CD8-positive, alpha-beta memory T cell (primary cell): ENCODE data around the gene PTGR3. TPM values are rescaled to one million over a fixed set of nuclear protein-coding genes. Genes with fewer than 3 reads are reported as not detected.
A peak's percentile ranks its signal among the peaks of the same experiment; 100 is the strongest.
"Not testable (repeated sequence)": the region's sequence is repeated elsewhere in the genome, so short reads cannot be mapped to it uniquely, and the experiment has no call there.

Source experiments
- CTCF ChIA-PET: fragments of 350-600 bp; sonication (Branson Sonifier 250); formaldehyde crosslinking; loops from one replicate; lab custom pipeline; 2021; ENCODE audit warnings: antibody characterized with exemption; lab: Charles Lee
- POLR2A ChIA-PET: fragments of 350-600 bp; sonication (Branson Sonifier 250); formaldehyde crosslinking; loops from one replicate; lab custom pipeline; 2021; ENCODE audit warnings: antibody characterized with exemption; lab: Charles Lee
- DNase-seq, 5 donors: peaks; one replicate each; pipeline versions ENCODE4 v3.0.0 to v3.0.0-alpha.2; 2020 to 2022; ENCODE audit warnings: mixed read lengths in 1 of 5
- H3K27ac ChIP-seq: one replicate; pipeline ENCODE4 v1.7.0; 2013; ENCODE audit warnings: low read depth, mild to moderate bottlenecking, low read length, moderate library complexity
- H3K27me3 ChIP-seq: 2 replicates; pipeline ENCODE4 v1.7.0; 2013; ENCODE audit warnings: low read length, mild to moderate bottlenecking; ENCODE audit not compliant: insufficient read depth, poor library complexity, severe bottlenecking
- H3K36me3 ChIP-seq: 2 replicates; pipeline ENCODE4 v1.7.0; 2013; ENCODE audit warnings: mild to moderate bottlenecking, low read length, moderate library complexity; ENCODE audit not compliant: insufficient read depth
- H3K4me1 ChIP-seq: 2 replicates; pipeline ENCODE4 v1.7.0; 2013; ENCODE audit warnings: mild to moderate bottlenecking, low read length, moderate library complexity; ENCODE audit not compliant: insufficient read depth
- H3K4me3 ChIP-seq: 2 replicates; pipeline ENCODE4 v1.7.0; 2013; ENCODE audit warnings: mild to moderate bottlenecking, low read length
- H3K9me3 ChIP-seq: 2 replicates; pipeline ENCODE4 v1.7.0; 2013; ENCODE audit warnings: mild to moderate bottlenecking, low read length
- H3K27ac Mint-ChIP-seq, 8 donors: one replicate each; pipeline ENCODE4 v1.8.0; 2020 to 2021; ENCODE audit warnings: mixed read lengths in 8 of 8, mild to moderate bottlenecking in 6 of 8, inconsistent platforms in 3 of 8, moderate library complexity in 3 of 8
- H3K27me3 Mint-ChIP-seq, 2 donors: one replicate each; pipeline ENCODE4 v1.8.0; 2020 to 2021; ENCODE audit warnings: mixed read lengths in 2 of 2, mild to moderate bottlenecking in 1 of 2, moderate library complexity in 1 of 2
- H3K36me3 Mint-ChIP-seq, 3 donors: one replicate each; pipeline ENCODE4 v1.8.0; 2020 to 2021; ENCODE audit warnings: mixed read lengths in 3 of 3, inconsistent platforms in 1 of 3, mild to moderate bottlenecking in 1 of 3
- H3K4me1 Mint-ChIP-seq, 3 donors: one replicate each; pipeline ENCODE4 v1.8.0; 2020 to 2021; ENCODE audit warnings: mixed read lengths in 3 of 3, inconsistent platforms in 1 of 3, mild to moderate bottlenecking in 1 of 3
- H3K4me3 Mint-ChIP-seq, 7 donors: one replicate each; pipeline ENCODE4 v1.8.0; 2020 to 2021; ENCODE audit warnings: mixed read lengths in 7 of 7, mild to moderate bottlenecking in 6 of 7, moderate library complexity in 4 of 7, inconsistent platforms in 2 of 7
- H3K9me3 Mint-ChIP-seq, 5 donors: one replicate each; pipeline ENCODE4 v1.8.0; 2020 to 2022; ENCODE audit warnings: mixed read lengths in 5 of 5, mild to moderate bottlenecking in 3 of 5, moderate library complexity in 2 of 5, inconsistent platforms in 1 of 5
- polyA plus RNA-seq: library from polyadenylated mRNA; unstranded; fragments of 300-500 nt; fragmentation: Illumina TruSeq; gene quantifications from one replicate; pipeline ENCODE4 v1.2.3, GENCODE V29; 2021
- total RNA-seq, 2 experiments: library from RNA; stranded (reverse); gene quantifications; one replicate each; pipeline ENCODE4 v1.2.3, GENCODE V29; 2021

Gene PTGR3
- total and polyA plus RNA-seq, 3 experiments from 2014 or later, result 20.3 to 26.3 (median 25.8) TPM

GRCh38 chr18:75200071-75200470 lies 8.9 kb downstream of the PTGR3 start:
- H3K4me3 Mint-ChIP-seq, result no peak overlapping the region
- Histone ChIP-seq H3K27me3 (no peaks in the 10 kb centered on the region), H3K4me1 (peaks cover 13% of the 10 kb centered on the region), H3K9me3 (no peaks in the 10 kb centered on the region), H3K36me3 (no peaks in the 10 kb centered on the region), H3K4me3 (no peak overlapping the region), H3K27ac (no peak overlapping the region)
- no peaks in the 10 kb centered on the region for H3K27me3 Mint-ChIP-seq
- peaks cover 38 to 53% (median 49%) of the 10 kb centered on the region in 3 donors for H3K4me1 Mint-ChIP-seq
- POLR2A ChIA-PET, result no interaction called here
- peak overlapping the region in 3 of 8 donors; percentile 40 to 76 (median 70) for H3K27ac Mint-ChIP-seq
- no peaks in the 10 kb centered on the region for H3K9me3 Mint-ChIP-seq
- H3K36me3 Mint-ChIP-seq, result peaks cover 0 to 29% (median 4%) of the 10 kb centered on the region in 3 donors
- DNase-seq, result no peak
- CTCF ChIA-PET, result no interaction called here

GRCh38 chr18:75199327-75199726 lies 9.6 kb downstream of the PTGR3 start:
- Histone ChIP-seq H3K4me1 (peaks cover 12% of the 10 kb centered on the region), H3K27me3 (no peaks in the 10 kb centered on the region), H3K27ac (no peak overlapping the region), H3K36me3 (no peaks in the 10 kb centered on the region), H3K9me3 (no peaks in the 10 kb centered on the region), H3K4me3 (no peak overlapping the region)
- Mint-ChIP-seq H3K27me3 (no peaks in the 10 kb centered on the region), H3K4me1 (peaks cover 38 to 53% (median 47%) of the 10 kb centered on the region in 3 donors), H3K27ac (peak overlapping the region in 2 of 8 donors; percentile 40 to 70), H3K9me3 (no peaks in the 10 kb centered on the region), H3K4me3 (no peak overlapping the region), H3K36me3 (peaks cover 0 to 29% (median 4%) of the 10 kb centered on the region in 3 donors)
- ChIA-PET POLR2A (interaction anchor here (1.2 kb wide), 1 partner anchor 11 kb away, joined by 3 read pairs; the partner anchor contains the start of gene TSHZ1), CTCF (interaction anchor here (1.2 kb wide), 1 partner anchor 9 kb away, joined by 4 read pairs; no protein-coding TSS in a partner anchor)
- DNase-seq, result no peak

GRCh38 chr18:75198036-75198435 lies 10.9 kb downstream of the PTGR3 start:
- H3K4me3 ChIP-seq, result no peak overlapping the region
- peaks cover 35 to 49% (median 41%) of the 10 kb centered on the region in 3 donors for H3K4me1 Mint-ChIP-seq
- no peak overlapping the region for H3K4me3 Mint-ChIP-seq
- H3K27me3 Mint-ChIP-seq, result no peaks in the 10 kb centered on the region
- no peaks in the 10 kb centered on the region for H3K27me3 ChIP-seq
- H3K27ac Mint-ChIP-seq, result peak overlapping the region; percentile 26 to 89 (median 58)
- H3K4me1 ChIP-seq, result peaks cover 5% of the 10 kb centered on the region
- no peaks in the 10 kb centered on the region for H3K36me3 ChIP-seq
- no peaks in the 10 kb centered on the region for H3K9me3 Mint-ChIP-seq
- no peaks in the 10 kb centered on the region for H3K9me3 ChIP-seq
- no peak for DNase-seq
- POLR2A ChIA-PET, result no interaction called here
- no peak overlapping the region for H3K27ac ChIP-seq
- H3K36me3 Mint-ChIP-seq, result peaks cover 0 to 29% (median 4%) of the 10 kb centered on the region in 3 donors
- CTCF ChIA-PET, result interaction anchor here (1.2 kb wide), 1 partner anchor 10 kb away, joined by 4 read pairs; no protein-coding TSS in a partner anchor

- Mint-ChIP-seq H3K4me3 (no peak overlapping the region), H3K27me3 (no peaks in the 10 kb centered on the region), H3K4me1 (peaks cover 9 to 21% (median 12%) of the 10 kb centered on the region in 3 donors), H3K27ac (no peak overlapping the region), H3K9me3 (no peaks in the 10 kb centered on the region), H3K36me3 (peaks cover 0 to 2% (median 0%) of the 10 kb centered on the region in 3 donors)
- no peak for DNase-seq
- no peak overlapping the region for H3K4me3 ChIP-seq
- H3K9me3 ChIP-seq, result no peaks in the 10 kb centered on the region
- peaks cover 5% of the 10 kb centered on the region for H3K4me1 ChIP-seq
- ChIA-PET CTCF (no interaction called here), POLR2A (no interaction called here)
- H3K27ac ChIP-seq, result no peak overlapping the region
- H3K27me3 ChIP-seq, result no peaks in the 10 kb centered on the region
- no peaks in the 10 kb centered on the region for H3K36me3 ChIP-seq
Measured at GRCh38 chr18:75192899-75193298, 16.0 kb downstream of the PTGR3 start.

GRCh38 chr18:75189696-75190095 lies 19.2 kb downstream of the PTGR3 start:
- POLR2A ChIA-PET, result no interaction called here
- Mint-ChIP-seq H3K36me3 (no peaks in the 10 kb centered on the region), H3K4me1 (peaks cover 0 to 7% (median 2%) of the 10 kb centered on the region in 3 donors), H3K27me3 (peaks cover 2 to 3% of the 10 kb centered on the region in 2 donors), H3K4me3 (no peak overlapping the region), H3K27ac (no peak overlapping the region), H3K9me3 (no peaks in the 10 kb centered on the region)
- Histone ChIP-seq H3K27ac (no peak overlapping the region), H3K4me3 (no peak overlapping the region), H3K9me3 (no peaks in the 10 kb centered on the region), H3K27me3 (no peaks in the 10 kb centered on the region), H3K36me3 (no peaks in the 10 kb centered on the region), H3K4me1 (no peaks in the 10 kb centered on the region)
- CTCF ChIA-PET, result no interaction called here
- no peak for DNase-seq

GRCh38 chr18:75187702-75188101 lies 21.2 kb downstream of the PTGR3 start:
- CTCF ChIA-PET, H3K4me1 Mint-ChIP-seq, H3K27ac ChIP-seq, H3K27ac Mint-ChIP-seq, H3K9me3 ChIP-seq, POLR2A ChIA-PET, DNase-seq, H3K36me3 ChIP-seq, H3K27me3 ChIP-seq, H3K4me3 Mint-ChIP-seq, H3K4me1 ChIP-seq, H3K9me3 Mint-ChIP-seq, H3K36me3 Mint-ChIP-seq, H3K4me3 ChIP-seq: not testable (repeated sequence)
- H3K27me3 Mint-ChIP-seq, result peaks cover 3 to 11% of the 10 kb centered on the region in 2 donors

- POLR2A ChIA-PET, result no interaction called here
- H3K4me3 ChIP-seq, result no peak overlapping the region
- H3K36me3 Mint-ChIP-seq, result peaks cover 0 to 9% (median 0%) of the 10 kb centered on the region in 3 donors
Measured at GRCh38 chr18:75185460-75185859, 23.5 kb downstream of the PTGR3 start.

GRCh38 chr18:75183973-75184493 lies 24.9 kb downstream of the PTGR3 start:
- H3K36me3 Mint-ChIP-seq, result peaks cover 0 to 9% (median 0%) of the 10 kb centered on the region in 3 donors
- Histone ChIP-seq H3K27me3 (no peaks in the 10 kb centered on the region), H3K9me3 (no peaks in the 10 kb centered on the region), H3K4me1 (no peaks in the 10 kb centered on the region), H3K27ac (no peak overlapping the region), H3K4me3 (no peak overlapping the region), H3K36me3 (no peaks in the 10 kb centered on the region)
- H3K4me1 Mint-ChIP-seq, result no peaks in the 10 kb centered on the region
- no peak overlapping the region for H3K27ac Mint-ChIP-seq
- CTCF ChIA-PET, result no interaction called here
- POLR2A ChIA-PET, result no interaction called here
- no peak overlapping the region for H3K4me3 Mint-ChIP-seq
- H3K27me3 Mint-ChIP-seq, result peaks cover 8 to 11% of the 10 kb centered on the region in 2 donors
- no peaks in the 10 kb centered on the region for H3K9me3 Mint-ChIP-seq
- no peak for DNase-seq

More at GRCh38 chr18:75185460-75185859, 23.5 kb downstream of the PTGR3 start:
- Histone ChIP-seq H3K9me3 (no peaks in the 10 kb centered on the region), H3K4me1 (no peaks in the 10 kb centered on the region), H3K27ac (no peak overlapping the region), H3K27me3 (no peaks in the 10 kb centered on the region), H3K36me3 (no peaks in the 10 kb centered on the region)
- H3K9me3 Mint-ChIP-seq, result no peaks in the 10 kb centered on the region
- H3K27ac Mint-ChIP-seq, result no peak overlapping the region
- no peak overlapping the region for H3K4me3 Mint-ChIP-seq
- CTCF ChIA-PET, result no interaction called here
- peaks cover 6 to 11% of the 10 kb centered on the region in 2 donors for H3K27me3 Mint-ChIP-seq
- H3K4me1 Mint-ChIP-seq, result no peaks in the 10 kb centered on the region
- no peak for DNase-seq
